HG02623 (cell line): ENCODE data around the gene DEPDC1.
"Not testable (repeated sequence)": the region's sequence is repeated elsewhere in the genome, so short reads cannot be mapped to it uniquely, and the experiment has no call there.

Source experiments
- ATAC-seq: cut with Tn5 transposase; IDR thresholded peaks from one replicate; pipeline ENCODE4 v1.9.1; 2021; ENCODE audit warnings: moderate library complexity; ENCODE audit not compliant: unreplicated experiment

The DEPDC1 gene

DNA sequence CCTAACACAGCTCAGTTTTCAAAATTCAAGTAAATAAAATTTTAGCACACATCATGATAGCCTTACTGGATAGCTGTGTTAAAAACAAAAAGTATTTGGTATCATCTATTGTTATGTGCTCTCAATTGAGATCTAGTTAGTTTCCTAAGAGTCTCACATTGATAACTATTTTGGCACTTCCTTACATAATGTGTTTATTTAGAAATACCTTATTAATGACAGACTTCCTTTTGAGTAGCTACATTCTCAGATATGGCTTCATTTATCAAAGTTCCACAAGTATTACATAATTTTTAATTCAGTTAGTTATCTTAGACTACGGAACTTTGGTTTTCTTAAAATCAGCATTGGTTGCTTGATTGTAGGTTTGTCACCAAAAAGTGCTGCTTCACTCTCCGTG is 20.3 kb downstream of the DEPDC1 start:
- ATAC-seq: not testable (repeated sequence)

DNA sequence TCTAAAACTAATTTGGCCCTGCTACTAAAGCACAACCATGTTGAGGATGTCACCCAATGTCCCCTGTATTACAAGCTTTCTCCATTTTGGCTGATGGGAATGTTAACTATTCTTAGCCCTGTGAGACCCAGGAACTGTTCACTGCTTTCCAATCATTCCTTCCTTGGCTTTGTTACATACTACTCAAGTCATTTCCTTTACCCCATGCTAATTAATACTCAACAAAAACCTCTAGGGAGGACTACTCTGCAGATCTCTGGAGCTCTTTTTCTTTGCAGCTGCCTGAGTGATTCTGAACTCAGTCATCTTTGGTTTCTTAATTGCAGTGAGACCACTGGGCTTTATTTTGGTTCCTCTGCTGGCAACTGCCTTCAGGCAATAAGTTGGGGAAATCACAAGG is 23.8 kb downstream of the DEPDC1 start:
- ATAC-seq: no peak

DNA sequence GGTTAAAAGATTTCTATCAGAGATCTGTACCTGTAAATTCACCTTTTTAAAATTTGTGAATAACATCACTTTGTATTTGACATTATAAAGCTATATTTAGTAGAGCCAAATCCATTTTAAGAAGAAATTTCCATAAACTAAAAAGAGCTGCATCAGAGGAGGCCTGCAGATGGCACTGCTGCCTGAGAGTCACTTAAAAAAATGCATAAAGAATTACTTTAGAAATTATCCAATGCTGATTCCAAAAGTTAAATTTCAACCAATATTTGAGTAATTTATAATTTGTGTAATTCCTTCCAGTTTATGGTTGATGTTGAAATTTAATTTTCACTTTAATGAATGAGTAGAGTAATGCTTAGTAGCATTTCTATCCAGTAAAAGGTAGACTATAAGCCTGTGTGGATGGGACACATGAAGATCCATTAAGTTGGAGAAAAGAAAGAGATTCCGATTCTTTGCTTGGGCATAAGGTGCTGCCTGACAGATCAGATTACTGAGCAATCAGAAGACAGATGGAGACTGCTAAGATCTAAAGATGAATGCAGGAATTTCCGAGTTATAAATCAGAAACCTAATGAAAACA is 26.4 kb downstream of the DEPDC1 start:
- ATAC-seq: no peak

DNA sequence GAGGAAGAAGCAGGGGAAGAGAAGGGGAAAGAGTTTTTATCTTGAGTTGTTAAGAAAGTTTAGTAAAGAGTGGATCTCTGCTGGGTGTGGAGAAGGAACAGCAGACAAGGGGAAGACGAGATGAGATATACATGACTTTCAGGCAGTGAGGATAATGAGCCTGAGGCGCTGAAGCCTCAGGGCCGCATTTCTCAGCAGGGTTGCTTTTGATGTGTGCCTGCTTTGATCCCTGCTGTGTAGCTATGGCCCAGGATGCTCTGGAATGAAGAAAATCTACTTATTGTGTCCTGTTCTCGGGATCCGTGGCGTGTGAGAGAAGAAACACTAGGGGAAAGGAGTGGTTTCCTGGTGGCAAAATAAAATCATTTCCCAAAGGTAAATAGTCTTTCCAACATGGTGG is 32.0 kb downstream of the DEPDC1 start:
- ATAC-seq: no peak

DNA sequence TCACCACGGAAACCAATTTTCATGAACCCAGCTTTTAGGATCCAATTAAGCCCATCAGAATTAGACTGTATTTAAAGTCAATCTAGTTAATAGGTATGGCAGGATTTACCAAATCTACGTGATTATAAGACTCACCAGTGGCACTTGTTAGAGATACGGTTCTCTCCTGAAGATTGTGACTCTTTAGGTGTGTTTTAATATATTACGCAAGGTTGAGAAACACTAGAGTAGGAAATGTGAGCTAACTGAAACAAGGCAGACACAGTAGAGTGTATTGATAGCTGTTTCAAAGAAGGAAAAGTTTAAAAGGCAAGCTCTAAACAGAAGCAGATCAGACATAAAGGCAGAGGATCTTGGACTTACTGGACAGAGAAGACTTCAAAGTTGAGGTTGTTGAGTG is 35.9 kb downstream of the DEPDC1 start:
- ATAC-seq: no peak

DNA sequence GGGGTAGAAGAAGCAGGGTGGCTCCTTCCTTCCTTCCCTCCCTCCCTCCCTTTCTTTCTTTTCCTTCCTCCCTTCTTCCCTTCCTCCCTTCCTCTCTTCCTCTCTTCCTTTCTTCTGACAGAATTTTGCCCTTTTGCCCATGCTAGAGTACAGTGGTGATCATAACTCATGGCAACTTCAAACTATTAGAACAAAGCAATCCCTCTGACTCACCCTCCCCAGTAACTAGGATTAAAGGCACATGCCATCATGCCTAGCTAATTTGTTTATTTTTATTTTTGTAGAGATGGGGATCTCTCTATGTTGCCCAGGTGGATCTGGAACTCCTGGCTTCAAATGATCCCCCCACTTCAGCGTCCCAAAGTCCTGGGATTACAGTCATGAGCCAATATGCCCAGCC is 37.1 kb downstream of the DEPDC1 start:
- no peak for ATAC-seq

DNA sequence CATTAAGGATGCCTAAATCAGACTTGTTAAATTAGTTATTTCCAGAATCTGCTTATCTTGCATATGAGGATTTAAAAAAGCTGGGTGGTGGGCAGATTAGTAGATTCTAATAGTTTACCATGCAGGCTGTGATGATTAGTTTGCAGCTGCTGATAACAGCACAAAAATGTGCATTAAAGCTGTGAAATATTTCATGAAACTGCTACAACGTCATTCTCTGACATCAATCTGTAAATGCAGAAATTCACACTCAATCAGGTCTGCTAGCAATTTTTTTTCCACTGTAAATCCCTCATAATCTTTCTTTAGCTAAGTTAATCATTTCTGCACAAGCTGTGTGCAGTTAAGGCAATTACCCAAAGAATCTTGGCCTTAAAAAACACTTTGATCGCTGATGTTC is 37.8 kb downstream of the DEPDC1 start:
- ATAC-seq: no peak

DNA sequence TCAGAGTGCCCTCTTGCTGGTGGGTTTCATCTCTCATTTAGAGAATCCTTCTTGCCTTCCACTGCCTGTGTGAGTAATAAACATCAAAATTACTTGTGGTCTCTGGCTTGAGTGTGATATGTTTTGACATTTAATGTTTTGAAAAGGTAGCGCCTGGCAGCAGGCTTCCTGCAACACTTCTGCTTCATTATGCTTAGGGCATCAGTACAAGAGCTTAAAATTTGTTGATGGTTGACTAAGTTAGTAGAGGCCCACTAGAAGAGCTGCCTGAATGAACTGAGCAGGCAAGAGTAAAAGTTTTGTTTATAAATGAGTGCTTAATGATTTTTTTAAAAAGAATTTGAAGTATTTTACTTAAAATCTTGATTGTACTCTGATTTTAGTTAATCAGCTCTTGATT is 40.7 kb downstream of the DEPDC1 start:
- ATAC-seq: no peak

DNA sequence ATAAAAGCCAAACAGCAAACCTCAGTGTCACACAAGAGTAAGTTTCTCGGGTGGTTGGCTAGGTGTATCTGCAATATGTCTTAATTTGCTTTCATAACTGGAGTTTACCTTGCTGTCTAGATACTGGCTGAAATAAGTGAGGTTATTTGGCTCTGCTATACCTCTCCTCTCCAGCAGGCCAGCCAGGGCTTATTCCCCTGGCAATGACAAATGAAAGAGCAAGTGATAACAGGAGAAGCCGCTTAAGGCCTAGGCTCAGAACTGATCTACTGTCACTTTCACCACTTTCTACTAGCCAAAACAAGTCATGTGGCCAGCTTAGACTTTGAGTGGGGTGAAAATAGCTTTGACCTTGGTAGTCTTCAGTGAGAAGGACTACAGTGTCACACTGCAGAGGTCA is 42.3 kb downstream of the DEPDC1 start:
- no peak for ATAC-seq

DNA sequence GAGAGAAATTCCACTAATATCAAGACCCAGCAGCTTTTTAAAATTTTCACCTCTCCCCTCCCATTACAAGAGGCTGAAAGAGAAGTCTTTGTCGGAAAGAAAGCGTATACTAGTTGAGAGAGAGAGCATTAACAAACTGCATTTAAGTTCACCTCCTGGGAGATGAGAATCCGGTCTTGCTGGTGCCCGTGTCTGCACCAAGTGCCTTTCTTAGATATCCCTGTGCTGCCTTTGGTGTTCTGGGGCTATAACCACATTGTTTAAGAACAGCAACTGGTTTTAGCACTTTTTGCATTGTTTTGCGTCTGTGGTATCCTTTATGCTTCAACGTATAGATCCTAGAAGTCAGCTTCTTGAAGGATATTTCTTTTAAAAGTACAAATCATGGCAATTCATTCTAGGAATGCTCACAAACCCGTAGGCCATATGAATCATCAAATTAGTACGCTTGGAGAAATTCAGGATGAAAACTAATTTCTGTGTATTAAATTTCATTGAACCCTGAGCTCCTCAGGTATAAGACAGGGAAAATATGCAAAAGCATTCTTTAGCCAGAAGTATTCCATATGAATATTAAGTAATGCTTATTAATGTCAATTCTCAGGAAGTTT is 43.7 kb downstream of the DEPDC1 start:
- ATAC-seq: no peak

DNA sequence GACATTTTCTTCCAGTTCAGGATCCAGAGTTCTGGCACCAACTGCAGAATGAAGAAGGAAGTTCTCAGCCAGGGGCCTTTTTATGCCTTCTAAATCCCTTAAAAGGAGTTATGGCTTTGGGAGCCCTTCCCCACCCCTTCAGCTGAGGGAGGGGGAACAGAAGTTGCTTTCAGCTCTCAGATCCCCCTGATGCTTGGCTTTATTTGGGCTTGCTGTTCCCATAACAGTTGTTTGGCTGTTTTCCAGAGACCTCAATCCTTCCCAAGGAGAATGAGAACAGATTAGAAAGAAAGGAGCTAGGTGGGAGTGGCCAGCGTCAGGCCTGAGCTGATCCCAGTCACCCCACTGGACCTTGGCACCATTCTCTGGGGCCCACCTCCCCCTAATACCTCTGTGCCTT is 47.0 kb downstream of the DEPDC1 start, which contains the start of gene RPE65:
RPE65 (minus strand) TSS at position 54 of the 400 bp plus-strand sequence; CDS start at position 5, 49 bp downstream.
- ATAC-seq: no peak

DNA sequence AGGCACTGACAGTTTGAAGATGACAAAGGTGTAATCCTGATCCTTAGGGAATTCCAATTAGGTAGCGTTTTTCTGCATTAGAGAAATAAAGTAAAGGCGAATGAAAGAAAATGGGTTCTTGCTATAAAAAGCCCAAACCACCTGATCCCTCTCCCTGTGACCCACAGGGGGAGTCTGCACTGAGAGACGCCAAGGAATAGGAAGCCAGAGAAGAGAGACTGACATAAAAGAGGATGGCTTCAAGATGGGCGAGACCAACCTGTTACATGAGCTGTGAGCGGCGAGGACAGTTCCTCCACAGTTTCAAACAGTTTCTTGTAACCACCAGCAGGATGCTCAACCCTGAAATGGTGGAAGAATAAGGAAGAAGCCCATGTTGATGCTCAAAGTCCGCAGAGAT is 48.5 kb downstream of the DEPDC1 start:
- no peak for ATAC-seq

DNA sequence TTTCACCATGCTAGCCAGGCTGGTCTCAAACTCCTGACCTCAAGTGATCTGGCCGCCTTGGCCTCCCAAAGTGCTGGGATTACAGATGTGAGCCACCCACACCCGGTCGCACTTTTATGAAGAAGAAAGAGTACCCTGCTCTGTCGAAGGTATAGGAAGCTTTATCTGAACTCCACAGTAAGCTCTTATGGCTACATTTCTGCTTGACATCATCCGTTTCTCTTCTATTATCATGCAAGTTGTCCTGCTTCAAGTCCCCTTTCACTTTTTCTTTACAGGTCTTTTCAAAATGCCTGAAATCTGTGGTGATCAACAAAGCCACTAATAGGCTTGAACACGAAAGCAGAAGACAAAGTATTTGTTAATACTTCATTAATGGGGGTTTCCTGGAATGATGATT is 51.2 kb downstream of the DEPDC1 start:
- no peak for ATAC-seq

DNA sequence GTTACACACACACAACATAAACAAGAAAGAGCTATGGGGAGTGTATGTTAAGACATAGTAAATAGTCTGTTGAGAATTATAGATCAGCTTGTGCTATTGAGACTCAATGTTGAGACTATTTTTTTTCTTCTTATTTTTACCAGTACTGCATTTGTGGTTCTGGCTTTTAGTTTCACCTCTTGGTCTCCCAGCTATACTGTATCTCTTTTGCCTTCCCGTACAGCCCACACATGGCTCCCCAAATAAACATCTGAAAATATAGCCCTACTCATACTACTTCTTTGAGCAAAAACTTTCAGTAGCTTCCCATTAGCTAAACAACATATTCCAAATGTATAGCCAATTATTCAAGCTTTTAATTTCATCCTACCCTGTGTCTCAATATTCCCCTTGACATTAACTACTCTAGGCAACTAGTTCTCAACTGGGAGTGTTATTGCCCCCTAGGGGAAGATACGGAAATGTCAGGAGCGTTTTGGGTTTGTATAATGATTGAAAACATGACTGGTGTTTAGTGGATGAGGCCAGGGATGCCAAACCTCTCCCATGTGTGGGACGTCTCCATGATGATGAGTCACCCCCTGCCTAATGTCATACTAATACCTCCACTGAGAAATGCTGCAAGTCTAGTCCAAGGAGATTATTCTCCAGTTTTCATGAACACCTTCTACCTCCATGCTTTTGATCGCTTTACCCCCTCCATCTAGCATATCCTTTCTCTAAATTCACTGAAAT is 53.9 kb downstream of the DEPDC1 start:
- ATAC-seq: peak; percentile 81

DNA sequence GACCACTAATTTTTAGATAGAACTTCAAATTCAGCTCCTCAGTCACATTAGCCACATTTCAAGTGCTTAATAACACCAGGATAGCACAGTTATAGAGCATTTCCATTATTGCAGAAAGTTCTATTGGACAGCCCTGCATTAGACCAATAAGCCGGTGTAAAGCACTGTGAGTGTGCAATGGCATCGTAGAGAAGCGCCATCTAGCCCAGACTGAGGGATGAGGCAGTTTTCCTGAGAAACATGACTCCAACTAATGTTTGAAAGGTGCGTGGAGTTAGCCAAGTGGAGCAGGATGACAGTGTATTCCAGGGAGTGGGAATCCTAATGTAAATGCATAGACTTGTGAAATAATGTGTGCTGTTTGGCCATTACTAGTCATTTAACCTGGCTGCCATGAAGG is 54.9 kb downstream of the DEPDC1 start:
- no peak for ATAC-seq

DNA sequence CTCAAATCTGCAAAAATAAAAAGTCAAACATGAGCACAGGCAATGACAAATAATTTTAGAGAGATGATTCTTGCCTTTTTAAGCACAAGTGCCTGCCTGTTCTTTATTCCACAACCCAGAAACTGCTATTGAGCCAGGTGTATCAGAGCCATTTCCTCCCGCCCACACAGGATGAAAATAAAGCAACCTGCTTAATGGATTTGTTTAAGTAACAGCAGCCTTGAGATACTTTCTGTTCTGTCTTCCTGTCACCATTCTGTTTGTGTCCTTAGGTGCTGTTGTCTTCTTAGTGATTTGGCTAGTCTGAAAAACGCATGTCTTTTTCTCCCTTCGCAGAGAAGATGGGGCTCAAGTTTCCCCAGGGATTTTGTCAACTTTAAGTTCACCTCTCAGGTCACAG is 58.6 kb downstream of the DEPDC1 start:
- ATAC-seq: no peak

DNA sequence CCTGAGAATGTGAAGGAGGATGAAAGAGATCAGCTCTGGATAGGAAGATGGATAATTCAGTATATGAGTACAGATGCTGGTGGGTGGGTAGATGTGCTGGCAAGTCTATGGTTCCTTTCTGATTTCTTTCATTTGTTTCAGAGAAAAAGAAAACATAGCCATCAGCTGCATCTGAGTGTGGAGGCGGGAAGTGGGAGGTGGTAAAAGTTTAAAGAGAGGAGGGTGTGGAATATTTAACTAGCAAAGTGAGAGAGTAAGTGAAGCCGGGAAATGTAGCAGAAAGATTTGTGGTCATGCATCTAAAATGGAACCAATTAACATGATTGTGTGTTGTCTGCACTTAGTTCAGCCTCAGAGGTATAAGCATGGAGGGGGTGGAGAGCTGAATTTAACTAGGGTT is 63.5 kb downstream of the DEPDC1 start:
- no peak for ATAC-seq

DNA sequence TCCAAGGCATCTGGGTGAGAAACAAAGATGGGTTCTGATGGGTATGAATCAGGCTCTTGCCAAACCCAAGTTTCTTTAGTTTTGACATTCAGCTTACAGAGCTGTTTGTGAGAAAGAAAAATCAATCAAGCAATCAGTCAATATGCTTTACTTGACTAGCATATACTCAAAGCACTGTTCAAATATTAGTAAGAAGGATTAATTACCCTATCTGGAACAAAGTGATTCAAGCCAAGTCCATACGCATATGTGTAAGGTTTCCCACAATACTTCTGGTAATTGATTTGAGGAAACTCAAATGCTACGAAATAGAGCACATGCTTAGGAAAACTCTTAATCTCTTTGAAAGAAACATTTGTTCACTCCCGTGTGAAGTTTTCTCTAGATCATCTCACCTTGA is 65.8 kb downstream of the DEPDC1 start:
- ATAC-seq: no peak

DNA sequence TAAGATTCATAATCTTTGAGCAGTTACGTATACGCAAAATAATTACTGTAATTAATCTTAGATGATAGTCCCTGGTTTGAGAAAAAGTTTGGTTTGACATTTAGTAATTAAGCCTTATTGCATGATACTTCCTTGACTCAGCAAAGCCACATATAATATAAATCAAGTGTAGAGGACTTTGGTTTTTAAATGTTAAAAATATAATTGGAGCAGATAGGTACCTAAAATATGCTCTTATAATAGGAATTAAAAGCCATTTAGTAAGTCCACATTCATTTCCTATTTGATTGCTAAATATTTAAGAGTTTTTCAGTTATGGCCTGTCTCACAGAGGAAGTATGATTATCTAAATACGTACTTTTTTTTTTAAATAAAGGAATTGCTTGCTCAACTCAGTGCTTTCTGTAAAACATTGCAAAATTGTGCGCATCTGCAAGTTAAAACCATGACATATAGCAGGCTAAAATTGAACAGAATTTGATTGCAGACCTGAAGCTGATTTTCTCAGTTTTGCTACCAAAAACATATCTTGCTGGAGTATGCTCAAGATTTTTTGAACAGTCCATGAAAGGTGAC is 67.6 kb downstream of the DEPDC1 start:
- no peak for ATAC-seq

DNA sequence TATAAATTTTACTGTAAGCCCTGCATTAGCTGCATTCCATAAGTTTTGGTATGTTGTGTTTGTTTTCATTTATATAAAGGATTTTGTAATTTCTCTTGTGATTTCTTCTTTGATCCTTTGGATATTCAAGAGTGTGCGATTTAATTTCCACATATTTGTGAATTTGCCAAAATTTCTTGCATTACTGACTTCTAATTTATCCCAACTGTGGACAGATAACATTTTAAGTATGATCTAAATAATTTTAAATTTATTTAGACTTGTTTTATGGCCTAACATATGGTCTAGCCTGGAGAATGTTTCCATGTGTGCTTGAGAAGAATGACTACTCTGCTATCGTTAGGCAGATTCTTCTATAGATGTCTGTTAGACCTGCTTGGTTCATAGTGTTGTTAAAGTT is 70.3 kb downstream of the DEPDC1 start:
- no peak for ATAC-seq
